Measurements from ENCODE around the gene F2RL1. TPM values are rescaled to one million over a fixed set of nuclear protein-coding genes. Genes with fewer than 3 reads are reported as not detected.
"Not testable (repeated sequence)": the region's sequence is repeated elsewhere in the genome, so short reads cannot be mapped to it uniquely, and the experiment has no call there.

F2RL1 gene
- total and polyA plus RNA-seq, 2 experiments from 2014 or later: 130 to 210 TPM

DNA sequence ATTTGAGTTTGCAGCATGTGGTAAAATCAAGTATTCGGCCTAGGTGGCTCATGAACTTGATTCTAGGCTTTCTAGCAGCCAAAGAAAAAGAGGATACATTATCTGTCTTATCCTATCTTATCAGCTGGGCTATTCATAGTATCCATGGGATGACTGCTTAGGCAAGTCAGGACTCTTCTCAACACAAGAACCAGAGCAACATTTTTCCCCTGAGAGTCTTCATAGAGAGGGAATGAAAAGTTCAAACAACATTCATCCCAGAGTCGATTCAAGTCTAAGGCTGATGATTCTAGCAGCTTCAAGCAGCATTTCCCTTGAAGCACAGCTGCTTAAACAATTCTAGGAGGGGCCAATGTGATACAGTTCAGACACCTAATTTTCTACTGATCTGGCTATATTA, 33.9 kb downstream of the F2RL1 start:
- WGBS (ENCODE audit: low lambda C conversion rate, missing lambda C conversion rate): 60% methylated on average over 2 of the region's 2 CpGs
- Histone ChIP-seq H3K36me3 (replicated peaks; ENCODE audit: insufficient read depth, low read depth) (no peaks in the 10 kb centered on the region), H3K27me3 (no peaks in the 10 kb centered on the region), H3K9me3 (ENCODE audit: low read depth) (no peaks in the 10 kb centered on the region), H3K27ac (no peak overlapping the region), H2AFZ (no peak overlapping the region), H4K20me1 (ENCODE audit: insufficient read depth, poor library complexity, severe bottlenecking) (no peaks in the 10 kb centered on the region), H3K4me2 (no peak overlapping the region), H3K4me1 (ENCODE audit: insufficient read depth) (peaks cover 7% of the 10 kb centered on the region), H3K4me3 (no peak overlapping the region), H3K79me2 (no peaks in the 10 kb centered on the region), H3K9me2 (replicated peaks; ENCODE audit: insufficient read depth) (no peaks in the 10 kb centered on the region)
- TF ChIP-seq EZH2 (IDR thresholded peaks at IDR 0.05; ENCODE audit: borderline replicate concordance) (no peak), EZH2phosphoT487 (IDR thresholded peaks at IDR 0.05; ENCODE audit: low read depth, severe bottlenecking, unreplicated experiment) (no peak)
- TF ChIP-seq, protein P1, sequence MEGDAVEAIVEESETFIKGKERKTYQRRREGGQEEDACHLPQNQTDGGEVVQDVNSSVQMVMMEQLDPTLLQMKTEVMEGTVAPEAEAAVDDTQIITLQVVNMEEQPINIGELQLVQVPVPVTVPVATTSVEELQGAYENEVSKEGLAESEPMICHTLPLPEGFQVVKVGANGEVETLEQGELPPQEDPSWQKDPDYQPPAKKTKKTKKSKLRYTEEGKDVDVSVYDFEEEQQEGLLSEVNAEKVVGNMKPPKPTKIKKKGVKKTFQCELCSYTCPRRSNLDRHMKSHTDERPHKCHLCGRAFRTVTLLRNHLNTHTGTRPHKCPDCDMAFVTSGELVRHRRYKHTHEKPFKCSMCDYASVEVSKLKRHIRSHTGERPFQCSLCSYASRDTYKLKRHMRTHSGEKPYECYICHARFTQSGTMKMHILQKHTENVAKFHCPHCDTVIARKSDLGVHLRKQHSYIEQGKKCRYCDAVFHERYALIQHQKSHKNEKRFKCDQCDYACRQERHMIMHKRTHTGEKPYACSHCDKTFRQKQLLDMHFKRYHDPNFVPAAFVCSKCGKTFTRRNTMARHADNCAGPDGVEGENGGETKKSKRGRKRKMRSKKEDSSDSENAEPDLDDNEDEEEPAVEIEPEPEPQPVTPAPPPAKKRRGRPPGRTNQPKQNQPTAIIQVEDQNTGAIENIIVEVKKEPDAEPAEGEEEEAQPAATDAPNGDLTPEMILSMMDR (IDR thresholded peaks at IDR 0.05; ENCODE audit: poor library complexity): no peak
- no peak for DNase-seq (ENCODE audit: low spot score)

DNA sequence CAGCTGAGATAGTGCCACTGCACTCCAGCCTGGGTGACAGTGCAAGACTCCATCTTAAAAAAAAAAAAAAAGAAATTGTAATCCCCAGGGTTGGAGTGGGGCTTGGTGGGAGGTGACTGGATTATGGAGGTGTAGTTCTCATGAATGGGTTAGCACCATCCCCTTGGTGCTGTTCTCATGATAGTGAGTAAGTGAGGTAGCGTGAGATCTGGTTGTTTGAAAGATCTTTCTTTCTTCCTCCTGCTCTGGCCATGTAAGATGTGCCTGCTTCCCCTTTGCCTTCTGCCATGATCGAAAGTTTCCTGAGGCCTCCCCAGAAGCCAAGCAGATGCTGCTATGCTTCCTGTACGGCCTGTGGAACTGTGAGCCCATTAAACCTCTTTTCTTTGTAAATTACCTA, 34.9 kb downstream of the F2RL1 start:
- not testable (repeated sequence) for H3K27me3 ChIP-seq; DNase-seq (ENCODE audit: low spot score); H3K4me2 ChIP-seq; H4K20me1 ChIP-seq (ENCODE audit: insufficient read depth, poor library complexity, severe bottlenecking); H3K9me2 ChIP-seq (replicated peaks; ENCODE audit: insufficient read depth); H3K79me2 ChIP-seq; H3K4me3 ChIP-seq; H3K9me3 ChIP-seq (ENCODE audit: low read depth); H3K4me1 ChIP-seq (ENCODE audit: insufficient read depth); H3K27ac ChIP-seq; H3K36me3 ChIP-seq (replicated peaks; ENCODE audit: insufficient read depth, low read depth); H2AFZ ChIP-seq
- 93% methylated on average over 3 of the region's 3 CpGs for WGBS (ENCODE audit: low lambda C conversion rate, missing lambda C conversion rate)

DNA sequence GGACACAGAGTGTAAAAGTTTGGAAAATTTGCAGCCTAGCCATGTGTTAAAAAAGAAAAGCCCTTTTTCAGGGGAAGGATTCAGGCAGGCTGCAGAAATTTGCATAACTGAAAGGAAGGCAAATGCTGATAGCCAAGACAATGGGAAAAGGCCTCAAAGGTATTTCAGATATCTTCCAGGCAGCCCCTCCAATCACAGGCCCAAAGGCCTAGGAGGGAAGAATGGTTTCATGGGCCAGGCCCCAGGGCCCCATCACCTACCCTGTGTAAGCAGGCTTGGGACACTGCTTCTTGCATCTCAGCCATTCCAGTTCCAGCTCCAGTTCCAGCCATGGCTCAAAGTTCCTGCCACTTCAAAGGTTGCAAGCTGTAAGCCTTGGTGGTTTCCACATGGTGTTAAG, 35.8 kb downstream of the F2RL1 start:
- Histone ChIP-seq H3K9me3 (ENCODE audit: low read depth) (no peaks in the 10 kb centered on the region), H3K9me2 (replicated peaks; ENCODE audit: insufficient read depth) (no peaks in the 10 kb centered on the region), H3K27ac (no peak overlapping the region), H3K4me3 (no peak overlapping the region), H3K36me3 (replicated peaks; ENCODE audit: insufficient read depth, low read depth) (no peaks in the 10 kb centered on the region), H3K27me3 (no peaks in the 10 kb centered on the region), H4K20me1 (ENCODE audit: insufficient read depth, poor library complexity, severe bottlenecking) (no peaks in the 10 kb centered on the region), H2AFZ (no peak overlapping the region), H3K4me2 (no peak overlapping the region), H3K4me1 (ENCODE audit: insufficient read depth) (peaks cover 7% of the 10 kb centered on the region), H3K79me2 (no peaks in the 10 kb centered on the region)
- TF ChIP-seq, protein P1 (IDR thresholded peaks at IDR 0.05; ENCODE audit: poor library complexity): no peak
- no peak for TF ChIP-seq EZH2phosphoT487 (IDR thresholded peaks at IDR 0.05; ENCODE audit: low read depth, severe bottlenecking, unreplicated experiment)
- TF ChIP-seq EZH2 (IDR thresholded peaks at IDR 0.05; ENCODE audit: borderline replicate concordance): no peak
- DNase-seq (ENCODE audit: low spot score): no peak

DNA sequence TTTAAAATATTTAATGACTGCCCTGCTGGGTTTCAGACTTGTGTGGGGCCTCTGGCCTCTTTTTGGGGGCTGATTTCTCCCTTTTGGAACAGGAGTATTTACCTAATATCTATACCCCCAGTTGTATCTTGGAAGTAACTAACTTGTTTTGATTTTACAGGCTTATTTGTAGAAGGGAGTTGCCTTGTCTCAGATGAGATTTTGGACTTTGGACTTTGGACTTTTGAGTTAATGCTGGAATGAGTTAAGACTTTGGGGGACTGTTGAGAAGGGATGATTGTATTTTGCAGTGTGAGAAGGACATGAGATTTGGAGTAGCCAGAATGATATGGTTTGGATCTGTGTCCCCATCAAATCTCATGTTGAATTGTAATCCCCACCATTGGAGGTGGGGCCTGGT, 36.7 kb downstream of the F2RL1 start:
- H4K20me1 ChIP-seq (ENCODE audit: insufficient read depth, poor library complexity, severe bottlenecking); H2AFZ ChIP-seq; H3K36me3 ChIP-seq (replicated peaks; ENCODE audit: insufficient read depth, low read depth); H3K79me2 ChIP-seq; H3K4me1 ChIP-seq (ENCODE audit: insufficient read depth); H3K27ac ChIP-seq; H3K9me2 ChIP-seq (replicated peaks; ENCODE audit: insufficient read depth); H3K27me3 ChIP-seq; DNase-seq (ENCODE audit: low spot score); H3K9me3 ChIP-seq (ENCODE audit: low read depth); H3K4me2 ChIP-seq; H3K4me3 ChIP-seq: not testable (repeated sequence)

DNA sequence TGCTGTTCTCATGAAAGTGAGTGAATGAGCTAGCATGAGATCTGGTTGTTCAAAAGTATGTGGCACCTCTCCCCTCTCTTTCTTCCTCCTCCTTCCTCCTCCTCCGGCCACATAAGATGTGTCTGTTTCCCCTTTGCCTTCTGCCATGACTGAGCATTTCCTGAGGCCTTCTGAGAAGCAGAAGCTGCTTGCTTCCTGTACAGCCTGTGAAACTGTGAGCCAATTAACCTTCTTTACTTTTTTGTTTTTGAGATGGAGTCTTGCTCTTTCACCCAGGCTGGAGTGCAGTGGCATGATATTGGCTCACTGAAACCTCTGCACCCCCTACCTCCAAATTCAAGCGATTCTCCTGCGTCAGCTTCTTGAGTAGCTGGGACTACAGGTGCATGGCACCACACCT, 37.1 kb downstream of the F2RL1 start:
- no peak for DNase-seq (ENCODE audit: low spot score)
- peaks cover 7% of the 10 kb centered on the region for H3K4me1 ChIP-seq (ENCODE audit: insufficient read depth)
- H3K4me3 ChIP-seq: no peak overlapping the region
- H3K79me2 ChIP-seq: no peaks in the 10 kb centered on the region
- no peak overlapping the region for H3K4me2 ChIP-seq
- WGBS (ENCODE audit: low lambda C conversion rate, missing lambda C conversion rate): 98% methylated on average over 3 of the region's 3 CpGs
- no peak overlapping the region for H3K27ac ChIP-seq
- H3K36me3 ChIP-seq (replicated peaks; ENCODE audit: insufficient read depth, low read depth): no peaks in the 10 kb centered on the region
- no peaks in the 10 kb centered on the region for H4K20me1 ChIP-seq (ENCODE audit: insufficient read depth, poor library complexity, severe bottlenecking)
- H3K9me3 ChIP-seq (ENCODE audit: low read depth): no peaks in the 10 kb centered on the region
- TF ChIP-seq, protein P1 (IDR thresholded peaks at IDR 0.05; ENCODE audit: poor library complexity): no peak
- TF ChIP-seq EZH2 (IDR thresholded peaks at IDR 0.05; ENCODE audit: borderline replicate concordance) (no peak), EZH2phosphoT487 (IDR thresholded peaks at IDR 0.05; ENCODE audit: low read depth, severe bottlenecking, unreplicated experiment) (no peak)
- no peaks in the 10 kb centered on the region for H3K9me2 ChIP-seq (replicated peaks; ENCODE audit: insufficient read depth)
- H3K27me3 ChIP-seq: no peaks in the 10 kb centered on the region
- no peak overlapping the region for H2AFZ ChIP-seq

DNA sequence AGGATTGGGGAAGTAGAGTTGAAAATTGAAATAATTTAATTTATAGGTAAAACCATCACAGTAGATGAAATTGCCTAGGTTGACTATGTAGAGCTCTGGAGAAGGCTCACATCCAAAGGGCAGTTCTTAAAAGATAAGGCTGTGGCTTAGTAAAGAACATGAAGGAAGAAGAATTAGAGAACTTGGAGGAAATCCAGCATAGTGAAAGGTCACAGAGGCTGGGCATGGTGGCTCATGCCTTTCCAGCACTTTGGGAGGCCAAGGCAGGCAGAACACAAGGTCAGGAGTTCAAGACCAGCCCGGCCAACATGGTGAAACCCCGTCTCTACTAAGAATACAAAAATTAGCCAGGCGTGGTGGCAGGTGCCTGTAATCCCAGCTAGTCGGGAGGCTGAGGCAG, 38.0 kb downstream of the F2RL1 start:
- not testable (repeated sequence) for H3K9me2 ChIP-seq (replicated peaks; ENCODE audit: insufficient read depth); H2AFZ ChIP-seq; H3K4me1 ChIP-seq (ENCODE audit: insufficient read depth); DNase-seq (ENCODE audit: low spot score); H4K20me1 ChIP-seq (ENCODE audit: insufficient read depth, poor library complexity, severe bottlenecking); H3K9me3 ChIP-seq (ENCODE audit: low read depth); H3K4me3 ChIP-seq; H3K36me3 ChIP-seq (replicated peaks; ENCODE audit: insufficient read depth, low read depth); H3K27me3 ChIP-seq; H3K27ac ChIP-seq; H3K4me2 ChIP-seq; H3K79me2 ChIP-seq
- 63% methylated on average over 4 of the region's 4 CpGs for WGBS (ENCODE audit: low lambda C conversion rate, missing lambda C conversion rate)

Data from hepatocyte (in vitro differentiated cells).